Central memory CD8-positive, alpha-beta T cell (primary cell): ENCODE results near the gene SPIRE1.

Experiments
- ATAC-seq: fragments of 150-1000 bp; cut with Tn5 transposase; replicated peaks from 2 replicates; pipeline ENCODE4 v1.10.0; 2022; ENCODE audit warnings: mild to moderate bottlenecking, moderate FRiP score, moderate number of reproducible peaks; ENCODE audit not compliant: poor library complexity, severe bottlenecking; ENCODE audit errors: extremely low read depth
- DNase-seq, 2 donors: peaks; one replicate each; pipeline ENCODE4 v3.0.0; 2021; ENCODE audit warnings: low spot score in 2 of 2
- H3K27ac Mint-ChIP-seq: one replicate; pipeline ENCODE4 v1.8.0; 2022; ENCODE audit warnings: low read depth, mild to moderate bottlenecking, moderate library complexity, mixed read lengths
- H3K27me3 Mint-ChIP-seq: one replicate; pipeline ENCODE4 v1.8.0; 2022; ENCODE audit warnings: mixed read lengths
- H3K36me3 Mint-ChIP-seq: one replicate; pipeline ENCODE4 v1.8.0; 2022; ENCODE audit warnings: mild to moderate bottlenecking, moderate library complexity, mixed read lengths; ENCODE audit not compliant: insufficient read depth
- H3K4me1 Mint-ChIP-seq: one replicate; pipeline ENCODE4 v1.8.0; 2022; ENCODE audit warnings: mixed read lengths
- H3K4me3 Mint-ChIP-seq: one replicate; pipeline ENCODE4 v1.8.0; 2022; ENCODE audit warnings: mild to moderate bottlenecking, moderate library complexity, mixed read lengths
- H3K9me3 Mint-ChIP-seq: one replicate; pipeline ENCODE4 v1.8.0; 2022; ENCODE audit warnings: mixed read lengths

Gene SPIRE1

DNA sequence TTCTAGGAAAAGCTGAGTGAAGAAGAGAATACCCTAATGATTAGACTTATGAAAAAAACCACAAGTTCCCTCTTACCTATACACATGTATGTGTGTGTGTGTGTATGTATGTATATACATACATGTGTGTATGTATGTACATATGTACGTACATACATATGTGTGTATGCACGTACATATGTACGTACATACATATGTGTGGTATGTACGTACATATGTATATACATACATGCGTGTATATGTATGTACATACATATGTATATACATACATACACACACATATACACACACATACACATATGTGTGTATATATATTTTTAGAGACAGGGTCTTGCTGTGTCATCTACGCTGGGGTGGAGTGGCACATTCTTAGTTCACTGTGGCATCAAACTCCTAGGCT is 196.6 kb downstream of the SPIRE1 start:
- Mint-ChIP-seq H3K27ac (no peak overlapping the region), H3K36me3 (no peaks in the 10 kb centered on the region), H3K4me1 (no peaks in the 10 kb centered on the region), H3K4me3 (no peak overlapping the region), H3K9me3 (no peaks in the 10 kb centered on the region), H3K27me3 (no peaks in the 10 kb centered on the region)
- no peak for DNase-seq
- no peak for ATAC-seq

DNA sequence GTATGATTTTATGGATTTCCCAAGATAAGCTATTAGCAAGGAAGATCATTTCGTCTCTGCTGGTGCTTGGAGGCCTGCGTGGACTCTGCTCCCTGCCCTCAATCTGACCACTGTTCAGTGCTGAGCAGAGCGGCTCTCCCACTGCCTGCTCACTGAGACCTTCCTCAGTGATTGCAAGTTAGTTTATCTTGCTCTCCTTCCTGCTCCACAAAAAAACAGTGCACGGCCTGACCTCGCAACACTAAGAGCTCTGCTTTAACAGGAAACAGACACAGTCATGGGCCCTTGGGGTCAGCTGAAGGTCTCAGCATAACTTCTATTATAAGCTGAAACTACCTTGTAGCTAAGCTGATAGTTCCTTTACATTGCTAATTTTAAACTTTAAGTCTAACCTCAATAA is 197.0 kb downstream of the SPIRE1 start:
- Mint-ChIP-seq H3K36me3 (no peaks in the 10 kb centered on the region), H3K27me3 (no peaks in the 10 kb centered on the region), H3K4me1 (no peaks in the 10 kb centered on the region), H3K4me3 (no peak overlapping the region), H3K27ac (no peak overlapping the region), H3K9me3 (no peaks in the 10 kb centered on the region)
- DNase-seq (no peak), ATAC-seq (no peak)

DNA sequence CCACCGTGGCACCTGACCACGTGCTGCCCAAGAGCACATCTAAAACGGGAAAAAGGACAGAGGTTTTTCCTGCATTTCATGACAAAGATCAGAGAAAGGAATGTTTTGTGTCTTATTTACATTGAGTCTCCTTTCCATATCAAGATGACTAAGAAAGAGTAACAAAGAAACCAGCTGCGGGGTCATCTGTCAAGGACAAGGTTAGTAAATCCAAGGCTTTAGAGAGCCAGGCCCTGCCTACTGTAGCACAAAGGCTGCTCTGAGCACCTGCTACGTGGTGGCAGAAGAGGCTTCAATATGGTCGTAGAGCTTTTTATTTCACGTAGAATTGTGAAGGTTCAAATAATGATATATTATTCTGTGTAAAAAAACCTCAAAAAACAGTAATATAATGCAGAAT is 199.1 kb downstream of the SPIRE1 start:
- H3K27me3 Mint-ChIP-seq: no peaks in the 10 kb centered on the region
- no peak overlapping the region for H3K27ac Mint-ChIP-seq
- H3K36me3 Mint-ChIP-seq: no peaks in the 10 kb centered on the region
- H3K4me3 Mint-ChIP-seq: no peak overlapping the region
- DNase-seq: no peak
- no peak for ATAC-seq
- no peaks in the 10 kb centered on the region for H3K9me3 Mint-ChIP-seq
- H3K4me1 Mint-ChIP-seq: no peaks in the 10 kb centered on the region

DNA sequence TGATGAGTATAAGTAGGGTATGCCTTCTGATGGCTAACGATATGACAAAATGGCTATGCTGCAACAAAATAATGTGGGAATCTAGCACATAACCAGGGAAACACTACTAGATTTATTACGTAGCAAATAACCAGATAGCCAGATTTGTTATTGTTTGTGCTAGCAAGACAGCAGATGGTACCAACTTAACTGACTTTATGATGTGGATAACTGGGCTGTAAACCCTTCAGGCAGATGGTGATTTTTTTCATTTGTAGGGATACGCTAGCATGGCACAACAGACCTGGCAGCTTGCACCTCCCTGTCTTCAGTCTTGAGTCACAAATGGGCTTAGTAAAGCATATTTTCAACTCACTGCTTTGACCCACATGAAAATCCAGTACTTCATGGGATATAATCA is 201.5 kb downstream of the SPIRE1 start:
- no peak overlapping the region for H3K4me3 Mint-ChIP-seq
- no peaks in the 10 kb centered on the region for H3K4me1 Mint-ChIP-seq
- H3K27ac Mint-ChIP-seq: no peak overlapping the region
- H3K9me3 Mint-ChIP-seq: no peaks in the 10 kb centered on the region
- no peaks in the 10 kb centered on the region for H3K36me3 Mint-ChIP-seq
- ATAC-seq: no peak
- no peak for DNase-seq
- no peaks in the 10 kb centered on the region for H3K27me3 Mint-ChIP-seq

DNA sequence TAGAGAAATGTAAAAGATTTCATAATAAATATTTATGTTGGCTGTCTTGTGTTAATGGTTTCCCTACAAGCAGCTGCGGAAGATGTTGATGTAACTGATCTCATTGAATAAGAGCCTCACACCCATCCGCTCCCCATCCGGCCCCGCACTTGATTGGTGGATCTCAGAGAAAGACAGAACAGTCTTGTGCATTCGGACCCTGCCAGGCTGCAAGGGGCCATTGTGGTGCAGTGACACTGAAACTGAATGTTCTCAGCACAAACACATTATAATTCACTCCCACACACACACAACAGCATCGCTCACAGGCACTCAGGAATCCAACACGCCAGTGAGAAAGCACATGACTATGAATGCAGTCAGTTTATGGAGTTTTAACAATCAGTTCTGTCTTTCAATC is 202.4 kb downstream of the SPIRE1 start:
- no peak overlapping the region for H3K27ac Mint-ChIP-seq
- no peaks in the 10 kb centered on the region for H3K36me3 Mint-ChIP-seq

DNA sequence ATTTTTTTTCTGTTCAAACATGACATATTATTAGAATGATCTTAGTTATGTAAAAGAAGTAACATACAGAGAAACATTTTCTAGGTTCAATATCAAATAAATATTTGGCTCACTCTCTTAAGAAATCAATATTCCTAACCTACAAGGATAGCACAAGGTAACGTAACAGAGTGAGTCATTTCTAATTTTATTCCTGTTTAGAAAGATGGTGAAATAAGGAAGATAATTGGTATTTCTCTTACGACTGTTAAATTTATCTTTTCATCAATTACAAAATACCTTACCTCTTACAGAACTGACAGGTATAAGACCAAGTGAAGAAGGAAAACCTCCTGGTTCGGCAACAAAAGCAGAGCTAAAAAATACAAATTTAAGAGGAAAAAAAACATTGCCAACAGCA is 205.1 kb downstream of the SPIRE1 start:
- H3K9me3 Mint-ChIP-seq: no peaks in the 10 kb centered on the region
- ATAC-seq (no peak), DNase-seq (no peak)
- no peaks in the 10 kb centered on the region for H3K36me3 Mint-ChIP-seq
- no peak overlapping the region for H3K4me3 Mint-ChIP-seq
- H3K27ac Mint-ChIP-seq: no peak overlapping the region
- no peaks in the 10 kb centered on the region for H3K27me3 Mint-ChIP-seq
- H3K4me1 Mint-ChIP-seq: no peaks in the 10 kb centered on the region

More for the DNA sequence above, 202.4 kb downstream of the SPIRE1 start:
- no peaks in the 10 kb centered on the region for H3K27me3 Mint-ChIP-seq
- ATAC-seq (no peak), DNase-seq (no peak)
- no peaks in the 10 kb centered on the region for H3K4me1 Mint-ChIP-seq
- H3K9me3 Mint-ChIP-seq: no peaks in the 10 kb centered on the region
- H3K4me3 Mint-ChIP-seq: no peak overlapping the region

DNA sequence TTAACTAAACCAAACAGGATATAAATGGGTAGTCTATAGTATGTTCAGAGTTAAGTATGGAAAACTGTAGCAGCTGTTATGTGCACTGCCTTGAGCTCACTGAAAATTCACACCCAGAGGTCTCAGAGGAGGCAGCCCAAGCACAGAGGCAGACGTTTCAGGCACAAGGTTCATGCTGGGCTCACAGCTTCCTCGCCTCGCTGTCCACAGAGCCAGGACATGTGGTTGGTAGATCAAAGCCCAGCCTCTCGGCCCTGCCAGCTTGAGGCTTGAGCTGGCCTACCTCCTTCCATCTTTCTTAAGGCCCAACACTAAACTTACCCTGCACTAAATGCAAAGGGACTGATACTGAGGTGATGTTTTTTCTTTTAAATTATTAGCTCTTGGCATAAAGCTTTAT is 206.5 kb downstream of the SPIRE1 start:
- Mint-ChIP-seq H3K9me3 (no peaks in the 10 kb centered on the region), H3K36me3 (no peaks in the 10 kb centered on the region)
- ATAC-seq: no peak

DNA sequence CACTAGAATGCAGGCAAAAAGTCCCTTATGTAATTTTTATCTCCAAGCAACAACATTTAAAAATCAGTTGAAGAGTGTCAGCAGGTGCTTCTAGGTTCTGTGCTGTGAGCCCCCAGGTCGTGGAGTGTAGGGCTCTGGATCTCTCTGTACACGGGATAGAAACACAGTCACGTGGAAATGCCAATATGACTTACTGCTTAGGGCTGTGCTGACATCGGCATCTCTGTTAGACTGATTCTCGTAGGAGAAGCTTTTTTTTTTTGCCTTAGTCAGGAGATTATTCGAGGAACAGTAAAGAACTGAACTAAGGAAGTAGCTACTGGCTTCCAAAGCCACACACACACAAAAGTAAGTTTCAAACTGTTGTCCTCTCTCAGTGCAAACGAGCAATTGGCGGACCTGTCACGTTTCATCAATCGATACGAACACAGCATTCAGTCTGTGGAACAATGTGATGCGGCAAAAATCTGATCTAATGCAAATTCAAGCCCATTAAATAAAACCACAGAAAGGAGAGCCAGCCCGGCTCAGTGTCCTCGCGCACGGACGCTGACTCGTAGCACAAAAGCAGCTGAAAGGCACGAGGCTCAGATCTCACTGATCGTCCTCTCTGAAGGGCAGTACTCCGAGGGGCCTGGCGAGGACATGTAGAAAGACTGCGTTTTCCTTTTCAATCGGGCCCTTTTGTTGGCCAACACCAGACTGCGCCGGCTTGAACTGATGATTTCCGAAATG is 208.7 kb downstream of the SPIRE1 start:
- no peaks in the 10 kb centered on the region for H3K9me3 Mint-ChIP-seq
- no peak for DNase-seq
- peaks cover 6% of the 10 kb centered on the region for H3K4me1 Mint-ChIP-seq
- no peak for ATAC-seq
- H3K36me3 Mint-ChIP-seq: no peaks in the 10 kb centered on the region
- no peaks in the 10 kb centered on the region for H3K27me3 Mint-ChIP-seq
- H3K27ac Mint-ChIP-seq: no peak overlapping the region
- no peak overlapping the region for H3K4me3 Mint-ChIP-seq

More for the DNA sequence above, 206.5 kb downstream of the SPIRE1 start:
- Mint-ChIP-seq H3K27ac (no peak overlapping the region), H3K4me1 (no peaks in the 10 kb centered on the region), H3K4me3 (no peak overlapping the region), H3K27me3 (no peaks in the 10 kb centered on the region)
- DNase-seq: no peak

DNA sequence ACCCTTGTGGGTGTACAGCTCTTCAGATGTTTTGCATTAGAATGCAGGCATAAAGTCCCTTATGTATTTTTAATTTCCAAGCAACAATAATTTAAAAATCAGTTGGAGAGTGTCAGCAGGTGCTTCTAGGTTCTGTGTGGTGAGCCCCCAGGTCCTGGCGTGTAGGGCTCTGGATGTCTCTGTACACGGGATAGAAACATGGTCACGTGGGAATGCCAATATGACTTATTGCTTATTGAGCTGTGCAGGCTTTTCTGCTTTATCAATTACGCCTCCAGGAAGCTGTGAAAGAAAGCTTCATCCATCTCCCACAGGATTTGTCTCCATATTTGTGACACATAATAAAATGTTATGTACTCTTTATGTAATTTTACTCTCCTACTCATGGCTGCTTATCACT is 212.4 kb downstream of the SPIRE1 start:
- DNase-seq (no peak), ATAC-seq (no peak)
- Mint-ChIP-seq H3K27me3 (no peaks in the 10 kb centered on the region), H3K4me1 (peaks cover 6% of the 10 kb centered on the region), H3K9me3 (no peaks in the 10 kb centered on the region), H3K27ac (no peak overlapping the region), H3K4me3 (no peak overlapping the region), H3K36me3 (no peaks in the 10 kb centered on the region)

DNA sequence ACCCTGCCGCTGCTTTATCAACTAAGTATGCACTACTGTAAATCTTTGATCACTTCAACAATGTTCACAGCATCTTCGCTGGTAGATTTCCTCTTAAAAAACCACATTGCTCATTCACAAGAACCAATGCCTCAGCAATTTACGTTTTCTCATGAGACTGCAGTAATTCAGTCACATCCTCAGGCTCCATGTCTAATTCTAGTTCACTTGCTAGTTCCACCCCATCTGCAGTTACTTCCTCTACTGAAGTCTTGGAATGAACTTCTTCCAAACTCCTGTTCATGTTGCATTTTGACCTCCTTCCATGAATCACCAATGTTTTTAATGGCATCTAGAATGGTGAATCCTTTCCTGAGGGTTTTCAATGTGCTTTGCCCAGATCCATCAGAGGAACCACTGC is 214.4 kb downstream of the SPIRE1 start:
- Mint-ChIP-seq H3K36me3 (no peaks in the 10 kb centered on the region), H3K4me1 (peaks cover 6% of the 10 kb centered on the region), H3K27me3 (no peaks in the 10 kb centered on the region), H3K4me3 (no peak overlapping the region), H3K27ac (no peak overlapping the region), H3K9me3 (no peaks in the 10 kb centered on the region)
- ATAC-seq: no peak
- no peak for DNase-seq

DNA sequence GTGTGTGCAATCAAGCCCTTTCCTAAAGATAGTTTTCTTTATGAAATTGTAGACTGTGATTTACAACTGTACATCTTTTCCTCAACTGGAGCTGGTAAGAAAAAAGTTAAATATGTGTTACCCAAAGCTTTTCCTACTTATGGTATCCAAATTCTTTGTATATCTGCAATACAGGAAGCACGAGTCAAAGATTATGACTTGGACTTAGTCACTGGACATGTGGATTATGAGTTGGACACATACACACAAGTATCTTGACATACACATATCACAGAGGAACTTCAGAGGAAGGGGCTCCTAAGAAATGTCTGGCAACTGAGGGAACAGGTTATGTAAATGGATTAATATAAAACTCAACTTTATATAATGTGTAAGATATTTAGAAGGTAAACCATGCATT is 215.0 kb downstream of the SPIRE1 start:
- H3K4me3 Mint-ChIP-seq: no peak overlapping the region
- H3K4me1 Mint-ChIP-seq: peaks cover 6% of the 10 kb centered on the region
- H3K9me3 Mint-ChIP-seq: no peaks in the 10 kb centered on the region
- H3K27me3 Mint-ChIP-seq: no peaks in the 10 kb centered on the region
- ATAC-seq (no peak), DNase-seq (no peak)
- H3K36me3 Mint-ChIP-seq: no peaks in the 10 kb centered on the region
- H3K27ac Mint-ChIP-seq: no peak overlapping the region

DNA sequence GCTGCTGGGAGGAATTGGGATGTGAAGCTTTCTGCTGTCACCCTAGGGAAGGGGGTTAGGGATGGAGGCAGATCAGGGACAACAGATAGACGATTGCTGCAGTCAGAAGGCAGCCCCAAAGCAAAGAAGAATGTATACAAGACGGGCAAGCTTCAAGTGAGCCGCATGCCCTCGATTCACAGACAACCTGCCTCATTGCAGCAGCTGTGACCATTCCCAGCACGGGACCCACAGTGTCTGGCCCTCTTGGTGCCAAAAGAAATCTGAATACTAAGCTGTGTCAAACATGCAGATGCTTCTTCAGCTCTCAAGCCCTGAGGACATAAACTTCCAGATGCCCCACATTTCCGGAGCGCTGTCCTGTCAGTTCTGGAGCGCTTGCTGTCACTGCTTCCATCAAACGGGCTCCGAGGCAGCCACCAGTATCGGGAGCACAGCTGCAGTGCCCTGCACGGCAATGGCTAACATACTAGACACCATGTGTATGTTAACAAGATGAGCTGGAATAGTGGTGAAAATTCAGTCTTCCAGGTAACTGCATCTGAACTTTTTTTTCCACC is 216.4 kb downstream of the SPIRE1 start:
- no peak for DNase-seq
- Mint-ChIP-seq H3K9me3 (no peaks in the 10 kb centered on the region), H3K4me3 (no peak overlapping the region), H3K4me1 (peaks cover 6% of the 10 kb centered on the region), H3K36me3 (no peaks in the 10 kb centered on the region), H3K27ac (no peak overlapping the region), H3K27me3 (no peaks in the 10 kb centered on the region)
- ATAC-seq: no peak

DNA sequence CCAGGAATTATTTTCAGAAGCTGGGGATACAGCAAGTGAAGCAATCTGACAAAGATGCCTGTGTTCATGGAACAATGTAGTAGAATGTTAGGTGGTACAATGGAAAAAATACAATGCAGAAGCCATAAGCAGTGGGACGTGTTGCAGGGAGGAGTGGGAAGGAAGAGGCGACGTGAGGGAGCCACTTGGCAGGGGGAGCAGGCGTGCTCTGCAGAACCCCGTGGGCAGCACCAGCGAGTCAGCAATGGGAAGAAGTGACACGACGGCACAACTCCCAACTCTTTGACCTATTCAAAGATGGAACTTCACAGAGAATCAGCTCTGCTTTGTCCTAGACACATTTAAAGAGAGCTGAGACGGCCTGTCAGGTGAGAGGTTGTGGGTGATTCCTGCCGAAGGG is 219.7 kb downstream of the SPIRE1 start:
- Mint-ChIP-seq H3K4me1 (no peaks in the 10 kb centered on the region), H3K9me3 (no peaks in the 10 kb centered on the region), H3K27me3 (no peaks in the 10 kb centered on the region), H3K27ac (no peak overlapping the region), H3K4me3 (no peak overlapping the region), H3K36me3 (no peaks in the 10 kb centered on the region)
- ATAC-seq (no peak), DNase-seq (no peak)
